Measurements from ENCODE around the gene IKZF4.
A peak's percentile ranks its signal among the peaks of the same experiment; 100 is the strongest.
"Not testable (repeated sequence)": the region's sequence is repeated elsewhere in the genome, so short reads cannot be mapped to it uniquely, and the experiment has no call there.

Gene IKZF4

DNA sequence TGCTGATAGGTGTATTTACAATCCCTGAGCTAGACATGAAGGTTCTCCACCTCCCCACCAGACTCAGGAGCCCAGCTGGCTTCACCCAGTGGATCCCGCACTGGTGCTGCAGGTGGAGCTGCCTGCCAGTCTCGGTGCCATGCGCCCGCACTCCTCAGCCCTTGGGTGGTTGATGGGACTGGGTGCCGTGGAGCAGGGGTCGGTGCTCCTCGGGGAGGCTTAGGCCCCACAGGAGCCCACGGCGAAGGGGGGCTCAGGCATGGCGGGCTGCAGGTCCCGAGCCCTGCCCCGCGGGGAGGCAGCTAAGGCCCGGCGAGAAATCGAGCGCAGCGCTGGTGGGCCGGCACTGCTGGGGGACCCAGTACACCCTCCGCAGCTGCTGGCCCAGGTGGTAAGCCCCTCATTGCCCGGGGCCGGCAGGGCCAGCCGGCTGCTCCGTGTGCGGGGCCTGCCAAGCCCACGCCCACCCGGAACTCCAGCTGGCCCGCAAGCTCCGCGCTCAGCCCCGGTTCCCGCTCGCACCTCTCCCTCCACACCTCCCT lies 20.8 kb upstream of the IKZF4 start:
- DNase-seq = not testable (repeated sequence)

DNA sequence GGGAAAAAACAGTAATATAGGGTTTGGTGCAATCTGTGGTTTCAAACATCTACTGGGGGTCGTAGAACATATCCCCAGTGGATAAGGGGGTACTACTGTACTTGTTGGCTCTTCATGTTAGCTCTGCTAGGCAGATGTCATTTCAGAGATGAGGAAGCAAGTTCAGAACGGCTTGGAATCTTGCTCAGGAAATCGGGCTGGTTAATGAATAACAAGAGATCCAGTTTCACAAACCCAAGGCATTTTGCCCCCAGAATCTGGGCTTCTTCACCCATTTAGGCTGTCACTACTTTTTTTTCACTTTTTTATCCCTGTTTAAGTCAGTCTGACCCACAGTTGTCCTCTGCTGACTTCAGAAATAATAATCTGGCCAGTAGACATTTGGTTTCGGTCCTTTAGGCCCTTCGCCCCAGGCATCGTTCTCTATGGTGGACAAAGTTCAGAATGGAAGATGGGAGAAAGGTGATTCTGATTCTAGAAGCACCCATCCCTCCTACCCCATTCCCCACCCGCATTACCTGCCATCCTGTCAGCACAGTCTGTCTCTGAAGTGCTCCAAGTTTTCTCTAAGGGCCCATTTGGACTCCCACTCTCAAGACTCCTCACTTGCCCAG lies 19.2 kb upstream of the IKZF4 start:
- no peak for DNase-seq

DNA sequence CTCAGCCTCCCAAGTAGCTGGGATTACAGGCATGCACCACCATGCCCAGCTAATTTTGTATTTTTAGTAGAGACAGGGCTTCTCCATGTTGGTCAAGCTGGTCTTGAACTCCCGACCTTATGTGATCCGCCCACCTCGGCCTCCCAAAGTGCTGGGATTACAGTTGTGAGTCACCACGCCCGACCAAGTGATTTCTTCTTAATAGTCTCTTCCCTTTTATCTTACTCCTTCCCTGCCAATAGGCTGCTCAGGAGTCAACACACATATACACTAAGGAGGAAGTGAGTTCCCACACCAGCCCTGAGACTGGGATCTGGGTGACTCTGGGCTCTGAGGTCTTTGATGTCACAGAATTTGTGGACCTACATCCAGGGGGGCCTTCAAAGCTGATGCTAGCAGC lies 17.5 kb upstream of the IKZF4 start:
- DNase-seq = not testable (repeated sequence)

DNA sequence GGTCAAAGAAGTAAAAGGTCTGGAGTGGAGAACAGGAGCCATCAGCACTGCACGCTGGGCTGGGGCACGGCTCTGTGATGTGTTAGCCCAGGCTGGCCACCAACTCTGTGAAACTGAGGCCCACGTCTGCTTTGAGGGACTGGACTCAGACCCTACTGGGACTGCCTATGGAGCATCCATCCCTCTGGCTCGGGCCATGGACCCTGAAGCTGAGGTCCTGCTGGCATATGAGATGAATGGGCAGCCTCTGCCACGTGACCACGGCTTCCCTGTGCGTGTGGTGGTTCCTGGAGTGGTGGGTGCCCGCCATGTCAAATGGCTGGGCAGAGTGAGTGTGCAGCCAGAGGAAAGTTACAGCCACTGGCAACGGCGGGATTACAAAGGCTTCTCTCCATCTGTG lies 16.6 kb upstream of the IKZF4 start:
- no peak for DNase-seq

DNA sequence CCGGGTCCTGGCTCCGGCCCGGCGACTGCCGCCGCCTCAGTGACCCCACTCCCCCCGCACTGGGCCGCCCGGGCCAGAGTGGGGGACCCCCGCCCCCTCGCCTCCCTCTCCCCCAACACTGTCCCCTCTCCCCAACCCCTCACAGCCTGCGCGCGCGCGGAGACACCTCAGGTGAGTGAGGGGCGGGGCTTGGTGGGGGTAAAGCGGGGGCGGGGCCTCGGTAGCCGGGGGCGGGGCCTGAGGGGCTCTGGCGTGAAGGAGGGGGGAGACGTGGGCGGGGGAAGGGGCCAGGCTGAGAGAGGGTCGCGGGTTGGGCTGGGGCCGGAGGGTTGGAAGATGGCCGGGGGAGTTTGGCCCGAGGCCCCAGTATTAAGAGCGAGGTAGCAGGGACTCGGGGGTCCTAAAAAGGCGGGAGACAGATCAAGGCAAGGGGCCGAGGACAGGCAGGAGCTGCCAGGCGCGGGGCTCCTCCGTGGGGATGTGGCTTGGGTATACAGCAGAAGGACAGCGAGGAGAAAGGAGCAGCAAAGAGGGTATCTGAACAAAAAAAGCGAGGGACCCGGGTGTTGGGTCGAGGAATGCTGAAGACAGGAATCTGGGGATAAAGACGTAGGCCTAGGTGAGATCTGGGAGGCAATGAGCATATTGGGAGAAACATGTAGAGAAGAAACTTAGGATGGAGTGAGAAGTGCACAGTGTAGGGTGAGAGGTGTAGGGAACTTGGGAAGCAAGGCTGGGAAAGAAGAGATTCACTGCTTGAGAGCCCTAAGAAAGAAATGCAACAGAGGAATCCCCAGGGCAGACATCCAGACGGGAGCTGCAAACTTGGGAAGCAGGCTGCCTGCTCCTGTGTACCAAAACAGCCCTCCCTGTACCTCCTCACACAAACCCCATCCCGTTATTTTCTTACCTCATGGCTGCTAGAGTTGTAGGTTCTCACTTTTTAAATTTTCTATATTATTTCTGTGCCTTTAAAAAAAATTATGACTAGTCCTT lies 13.0 kb upstream of the IKZF4 start:
- DNase-seq = peak; percentile 84

DNA sequence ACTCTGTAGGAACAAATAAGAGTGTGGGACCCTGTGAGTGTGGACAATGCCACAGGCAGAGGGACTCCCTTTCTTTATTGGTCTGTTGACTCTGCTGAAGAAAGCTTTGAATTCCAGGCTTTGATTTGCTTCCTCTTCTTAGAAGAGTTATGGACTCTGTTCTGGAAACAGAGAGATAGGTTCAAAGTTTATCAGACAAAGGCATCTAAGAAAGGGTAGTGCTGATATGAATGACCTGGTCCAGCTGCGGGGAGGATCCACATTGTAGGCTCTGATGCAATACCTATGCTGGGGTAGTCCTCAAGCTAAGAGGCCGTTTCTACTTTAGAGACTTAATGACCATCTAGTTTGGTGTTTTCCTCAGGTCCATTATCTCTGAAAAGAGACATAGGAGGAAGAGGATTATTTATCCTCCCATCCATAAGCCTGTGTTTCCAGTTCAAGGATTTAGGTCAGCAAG lies 10.7 kb upstream of the IKZF4 start:
- no peak for DNase-seq

DNA sequence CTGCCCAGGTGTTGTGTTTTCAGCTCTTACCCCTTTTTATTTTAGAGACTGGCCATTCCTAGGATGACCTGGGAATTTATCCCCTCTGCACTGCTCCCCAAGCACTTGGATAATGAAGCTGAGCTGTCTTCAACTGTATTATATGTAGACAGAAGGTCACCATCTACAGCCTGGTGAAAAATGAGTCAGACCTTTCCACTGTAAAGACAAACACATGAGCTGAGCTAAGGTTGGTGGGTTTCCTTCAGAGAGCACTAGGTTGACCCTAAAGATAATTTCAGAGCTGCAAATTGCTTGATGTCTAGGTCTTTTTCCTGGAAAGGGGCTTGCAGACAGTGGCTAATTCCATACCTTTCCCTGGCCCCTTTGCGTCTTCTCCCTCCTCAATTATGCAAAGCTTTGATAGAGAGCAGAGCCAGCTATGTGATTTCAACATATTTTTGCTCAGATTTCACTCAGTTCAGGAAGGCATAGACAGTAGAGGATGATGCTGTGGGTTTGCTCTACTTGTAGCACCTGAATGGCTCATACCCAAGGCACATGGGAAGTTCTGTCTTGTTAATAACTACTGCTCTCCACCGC lies 9.2 kb upstream of the IKZF4 start:
- no peak for DNase-seq

DNA sequence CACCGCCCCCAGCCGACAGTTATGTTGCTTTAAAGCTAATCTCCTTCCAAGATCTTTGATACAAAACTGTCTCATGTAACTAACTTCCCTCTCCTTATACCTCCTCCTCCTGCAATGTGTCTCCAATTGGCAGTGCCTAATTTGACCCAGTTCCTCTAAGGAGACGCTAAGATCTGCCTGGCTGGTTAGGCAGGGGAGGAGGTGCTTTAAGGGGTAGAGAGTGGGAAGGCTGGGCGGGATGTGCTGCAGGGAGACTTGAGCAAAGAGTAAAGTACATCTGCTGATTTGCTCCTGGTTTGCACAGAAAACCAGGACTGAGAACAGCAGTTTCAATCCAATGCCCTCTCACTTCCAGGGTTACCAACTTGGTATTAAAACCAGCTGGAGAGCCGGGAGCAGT lies 7.4 kb upstream of the IKZF4 start:
- no peak for DNase-seq

DNA sequence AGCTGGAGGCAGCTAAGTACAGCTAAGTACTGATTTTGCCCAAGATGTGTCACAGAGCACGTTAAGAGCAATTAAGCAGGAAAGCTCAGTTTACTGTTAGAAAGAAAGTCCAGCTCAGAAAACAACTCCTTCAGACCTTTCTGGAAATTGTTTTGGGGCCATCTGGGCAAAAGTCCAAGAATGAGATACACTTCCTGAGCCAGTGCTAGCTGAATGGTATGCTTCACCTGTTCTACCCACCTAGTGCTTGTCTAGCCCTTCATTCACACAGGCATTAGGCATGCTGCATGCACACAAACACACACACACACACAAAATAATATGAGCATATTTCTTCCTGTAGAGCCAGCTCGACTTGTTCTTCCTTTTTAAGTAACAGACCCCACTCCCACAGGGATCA lies 6.6 kb upstream of the IKZF4 start:
- DNase-seq = peak; percentile 39

DNA sequence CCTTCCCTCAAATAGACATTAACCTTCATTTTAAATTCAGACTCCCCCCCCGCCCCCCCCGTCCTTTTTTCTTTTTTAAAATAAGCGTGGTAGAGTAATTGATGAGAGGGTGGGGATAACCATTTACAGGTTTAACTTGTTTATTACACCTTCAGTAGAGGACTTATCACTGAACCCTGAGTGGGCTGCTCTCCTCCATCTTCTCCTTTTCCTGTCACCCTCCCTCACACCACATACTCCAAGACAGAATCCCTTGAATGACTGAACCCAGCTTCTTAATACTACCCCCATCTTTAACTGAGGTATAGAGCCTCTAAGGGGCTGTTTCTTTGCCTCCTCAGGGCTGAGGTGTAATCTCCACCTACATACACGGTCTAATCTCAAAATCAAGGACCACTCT lies 3.7 kb upstream of the IKZF4 start:
- DNase-seq = no peak

DNA sequence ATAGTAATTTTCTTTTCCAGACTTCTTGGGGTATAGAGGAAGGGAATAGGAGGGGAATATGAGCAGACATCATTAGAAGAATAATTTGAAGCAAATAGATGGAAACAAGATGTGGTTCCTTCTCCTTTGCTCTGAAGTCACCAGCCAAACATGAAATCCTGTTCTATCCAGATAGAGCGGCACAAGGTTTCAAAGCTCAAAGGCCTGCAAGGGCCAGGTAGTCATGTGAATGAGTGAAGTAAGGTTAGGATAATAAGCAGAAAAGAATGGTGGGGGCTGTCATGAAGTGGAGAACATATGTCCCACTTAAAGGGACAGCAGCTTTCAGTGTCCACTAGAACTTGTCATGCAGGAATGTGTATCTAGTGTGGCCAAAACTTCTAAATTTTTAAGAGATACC lies 2.5 kb upstream of the IKZF4 start:
- no peak for DNase-seq

DNA sequence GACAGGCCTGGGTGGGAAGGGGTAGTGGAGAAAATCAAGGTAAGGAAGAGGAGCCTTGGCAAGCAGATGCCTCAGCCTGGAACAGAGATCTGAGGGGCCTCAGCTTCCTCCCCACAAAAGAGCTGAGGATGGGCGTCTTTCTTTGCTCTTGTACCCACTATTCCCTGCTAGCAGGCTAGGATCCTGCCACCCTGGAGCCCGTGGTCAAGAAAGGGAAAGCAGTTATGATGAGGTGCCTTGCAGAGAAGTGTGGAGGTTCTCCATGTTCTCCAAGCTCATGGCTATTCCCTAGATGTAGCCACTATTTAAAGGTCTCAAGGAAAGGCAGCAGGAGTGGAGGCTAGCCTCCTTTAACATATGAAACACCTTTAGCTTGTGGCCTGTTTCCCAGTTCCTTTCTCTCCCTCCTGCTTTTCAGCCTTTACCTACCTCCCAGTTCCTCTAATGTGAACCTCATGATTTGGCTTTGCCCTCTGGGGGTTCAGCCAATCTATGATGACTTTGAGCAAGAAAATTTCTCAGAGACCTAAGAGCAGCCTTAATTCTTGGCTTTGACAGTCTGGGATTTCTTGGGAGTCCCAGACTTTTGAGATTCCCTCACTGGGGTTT lies 1.1 kb downstream of the IKZF4 start:
- DNase-seq = no peak

DNA sequence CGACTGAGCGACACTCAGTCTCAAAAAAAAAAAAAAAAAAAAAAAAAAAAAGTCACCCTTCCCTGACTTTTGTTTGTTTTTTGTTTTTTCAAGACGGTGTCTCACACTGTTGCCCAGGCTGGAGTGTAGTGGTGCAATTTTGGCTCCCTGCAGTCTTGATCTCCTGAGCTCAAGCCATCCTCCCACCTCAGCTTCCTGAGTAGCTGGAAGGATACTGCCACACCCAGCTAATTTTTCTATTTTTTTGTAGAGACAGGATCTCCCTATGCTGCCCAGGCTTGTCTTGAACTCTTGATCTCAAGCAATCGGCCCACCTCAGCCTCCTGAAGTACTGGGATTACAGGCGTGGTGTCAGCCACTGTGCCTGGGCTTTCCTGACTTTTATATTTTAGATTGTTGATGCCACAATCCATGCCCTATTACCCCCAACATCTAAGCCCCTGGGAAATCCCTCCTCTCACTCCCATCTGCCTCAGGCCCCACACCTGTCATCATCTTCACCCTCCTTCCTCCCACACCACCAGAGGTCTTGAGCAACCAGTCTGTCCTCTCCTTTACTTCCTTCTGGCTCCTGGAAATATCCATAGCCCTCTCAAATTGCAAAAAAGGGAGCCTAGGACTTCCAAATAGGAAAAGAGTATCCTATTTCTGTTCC lies 7.8 kb downstream of the IKZF4 start:
- no peak for DNase-seq

DNA sequence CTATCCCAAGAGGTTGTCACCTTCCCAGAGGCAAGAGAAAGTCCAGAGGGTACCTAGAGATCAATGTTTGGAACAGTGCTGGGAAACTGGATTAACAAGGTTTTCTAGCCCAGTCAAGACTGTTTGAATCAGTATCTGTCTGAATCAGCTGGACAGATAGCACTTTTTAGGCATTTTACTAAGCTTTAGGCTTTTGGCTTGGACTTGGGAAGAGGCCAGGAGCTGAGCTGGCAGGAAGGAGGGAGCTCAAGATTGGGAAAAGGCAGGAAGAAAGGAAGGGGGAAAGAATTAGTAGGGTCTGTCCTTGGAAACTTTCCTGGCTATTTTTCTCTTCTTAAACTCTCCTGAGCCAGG lies 8.3 kb downstream of the IKZF4 start:
- DNase-seq = no peak

DNA sequence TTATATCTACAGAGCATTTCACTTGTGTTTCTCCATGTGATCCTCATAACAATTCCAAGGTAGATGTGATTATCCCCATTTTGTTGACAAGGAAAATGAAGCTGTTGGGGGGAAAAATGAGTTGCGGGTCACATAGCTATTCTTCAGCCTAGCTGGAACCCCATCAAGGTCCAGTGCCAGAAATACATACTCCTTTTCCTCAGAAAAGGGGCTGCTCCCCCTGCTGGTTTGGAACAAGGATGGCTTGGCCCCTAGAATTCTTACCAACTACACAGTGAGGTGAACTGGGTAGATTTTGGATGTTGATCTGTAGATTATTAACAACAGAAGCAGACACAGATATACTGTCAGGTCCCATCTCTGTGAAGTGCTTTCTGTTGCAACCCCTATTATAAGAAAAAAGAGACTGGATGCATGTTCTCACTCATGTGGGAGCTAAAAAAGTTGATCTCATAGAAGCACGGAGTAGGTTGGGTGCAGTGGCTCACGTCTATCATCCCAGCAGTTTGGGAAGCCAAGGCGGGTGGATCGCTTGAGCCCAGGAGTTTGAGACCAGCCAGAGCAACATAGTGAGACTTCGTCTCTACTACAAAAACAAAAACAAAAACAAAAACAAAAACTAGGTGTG lies 8.9 kb downstream of the IKZF4 start:
- no peak for DNase-seq

DNA sequence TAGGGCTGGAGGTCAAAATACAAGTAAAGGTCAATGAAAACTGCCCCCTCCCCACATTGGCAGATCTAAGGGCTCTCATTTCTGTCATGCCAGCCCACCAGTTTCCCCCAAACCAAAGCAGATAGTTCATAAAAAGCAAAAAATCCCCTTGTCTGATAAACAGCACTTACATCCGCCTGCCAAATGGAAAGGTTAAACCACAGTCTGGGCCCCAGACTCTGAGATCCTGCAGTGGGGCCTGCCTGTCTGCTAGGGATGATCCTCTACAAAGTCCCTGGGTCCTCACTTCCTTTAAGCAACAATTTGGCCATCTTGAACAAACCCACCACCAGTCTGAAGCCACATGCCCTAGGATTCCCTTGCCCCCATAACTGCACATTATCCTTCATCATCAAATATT lies 11.1 kb downstream of the IKZF4 start:
- no peak for DNase-seq

DNA sequence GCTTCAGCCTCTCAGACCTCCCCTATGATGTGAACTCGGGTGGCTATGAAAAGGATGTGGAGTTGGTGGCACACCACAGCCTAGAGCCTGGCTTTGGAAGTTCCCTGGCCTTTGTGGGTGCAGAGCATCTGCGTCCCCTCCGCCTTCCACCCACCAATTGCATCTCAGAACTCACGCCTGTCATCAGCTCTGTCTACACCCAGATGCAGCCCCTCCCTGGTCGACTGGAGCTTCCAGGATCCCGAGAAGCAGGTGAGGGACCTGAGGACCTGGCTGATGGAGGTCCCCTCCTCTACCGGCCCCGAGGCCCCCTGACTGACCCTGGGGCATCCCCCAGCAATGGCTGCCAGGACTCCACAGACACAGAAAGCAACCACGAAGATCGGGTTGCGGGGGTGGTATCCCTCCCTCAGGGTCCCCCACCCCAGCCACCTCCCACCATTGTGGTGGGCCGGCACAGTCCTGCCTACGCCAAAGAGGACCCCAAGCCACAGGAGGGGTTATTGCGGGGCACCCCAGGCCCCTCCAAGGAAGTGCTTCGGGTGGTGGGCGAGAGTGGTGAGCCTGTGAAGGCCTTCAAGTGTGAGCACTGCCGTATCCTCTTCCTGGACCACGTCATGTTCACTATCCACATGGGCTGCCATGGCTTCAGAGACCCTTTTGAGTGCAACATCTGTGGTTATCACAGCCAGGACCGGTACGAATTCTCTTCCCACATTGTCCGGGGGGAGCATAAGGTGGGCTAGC lies 13.9 kb downstream of the IKZF4 start:
- DNase-seq = no peak

DNA sequence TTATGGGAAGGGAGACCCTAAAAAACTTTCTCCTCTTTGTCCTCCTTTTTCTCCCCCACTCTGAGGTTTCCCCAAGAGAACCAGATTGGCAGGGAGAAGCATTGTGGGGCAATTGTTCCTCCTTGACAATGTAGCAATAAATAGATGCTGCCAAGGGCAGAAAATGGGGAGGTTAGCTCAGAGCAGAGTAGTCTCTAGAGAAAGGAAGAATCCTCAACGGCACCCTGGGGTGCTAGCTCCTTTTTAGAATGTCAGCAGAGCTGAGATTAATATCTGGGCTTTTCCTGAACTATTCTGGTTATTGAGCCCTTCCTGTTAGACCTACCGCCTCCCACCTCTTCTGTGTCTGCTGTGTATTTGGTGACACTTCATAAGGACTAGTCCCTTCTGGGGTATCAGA lies 16.3 kb downstream of the IKZF4 start:
- DNase-seq = no peak

DNA sequence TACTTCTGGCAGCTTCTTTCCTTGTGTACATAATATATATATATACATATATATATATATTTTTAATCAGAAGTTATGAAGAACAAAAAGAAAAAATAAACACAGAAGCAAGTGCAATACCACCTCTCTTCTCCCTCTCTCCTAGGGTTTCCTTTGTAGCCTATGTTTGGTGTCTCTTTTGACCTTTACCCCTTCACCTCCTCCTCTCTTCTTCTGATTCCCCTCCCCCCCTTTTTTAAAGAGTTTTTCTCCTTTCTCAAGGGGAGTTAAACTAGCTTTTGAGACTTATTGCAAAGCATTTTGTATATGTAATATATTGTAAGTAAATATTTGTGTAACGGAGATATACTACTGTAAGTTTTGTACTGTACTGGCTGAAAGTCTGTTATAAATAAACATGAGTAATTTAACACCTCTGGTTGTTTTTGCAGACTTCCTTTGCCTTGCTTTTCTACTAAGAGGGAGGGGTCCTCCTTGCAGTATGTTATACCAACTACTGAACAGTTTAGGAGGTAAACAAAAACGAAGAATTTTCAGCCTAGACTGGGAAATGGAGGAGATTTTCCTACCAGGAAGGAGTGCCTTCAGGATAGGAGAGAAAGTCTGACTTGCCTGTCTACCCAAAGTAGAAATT lies 17.3 kb downstream of the IKZF4 start:
- no peak for DNase-seq

DNA sequence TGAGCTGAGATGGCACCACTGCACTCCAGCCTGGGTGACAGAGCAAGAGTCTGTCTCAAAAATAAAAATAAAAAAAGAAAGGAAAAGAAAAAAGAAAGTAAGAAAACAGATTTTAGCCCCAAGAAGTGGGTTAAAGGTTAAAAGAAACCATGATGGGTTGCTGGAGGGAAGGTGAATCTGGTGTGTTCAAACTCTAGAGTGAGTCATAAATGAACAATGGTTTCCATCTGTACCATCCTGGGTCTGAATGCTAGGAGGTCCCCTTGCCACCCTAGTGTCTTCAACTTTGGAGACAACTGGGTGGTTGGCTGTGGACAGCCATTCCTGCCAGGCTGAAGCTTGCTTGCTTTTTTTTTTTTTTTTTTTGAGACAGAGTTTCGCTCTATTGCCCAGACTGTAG lies 19.3 kb downstream of the IKZF4 start:
- no peak for DNase-seq

DNA sequence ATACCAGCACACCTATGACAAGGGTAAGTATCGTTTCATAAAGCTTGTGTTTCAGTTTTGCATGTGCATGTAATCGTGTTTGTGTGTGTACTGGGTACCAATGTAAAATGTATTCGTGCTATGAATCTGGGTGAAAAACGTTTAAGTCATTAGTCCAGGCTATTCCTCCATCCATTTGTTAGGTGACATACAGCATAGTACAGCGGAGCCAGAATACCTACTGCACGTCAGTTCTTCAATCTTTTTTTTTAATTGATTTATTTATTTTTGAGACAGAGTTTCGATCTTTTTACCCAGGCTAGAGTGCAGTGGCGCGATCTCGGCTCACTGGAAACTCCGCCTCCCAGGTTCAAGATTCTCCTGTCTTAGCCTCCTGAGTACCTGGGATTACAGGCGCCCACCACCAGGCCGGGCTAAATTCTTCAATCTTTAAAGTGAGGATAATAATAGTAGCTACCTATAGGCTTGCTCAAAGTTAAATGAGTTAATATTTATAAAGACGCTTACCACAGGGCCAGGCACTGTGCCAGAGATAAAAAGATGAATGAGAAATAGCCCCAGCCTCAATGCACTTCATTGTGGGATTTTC lies 20.2 kb downstream of the IKZF4 start:
- no peak for DNase-seq

All from NCI-H774 (cell line).